Measurements from ENCODE around the gene AP1G2. TPM values are rescaled to one million over a fixed set of nuclear protein-coding genes. Genes with fewer than 3 reads are reported as not detected.

Gene AP1G2
- total RNA-seq, 1 experiment from 2014 or later = 155 TPM

GRCh38 chr14:23570806-23571483 is 3.4 kb upstream of the AP1G2 start:
- no peak overlapping the region for H3K4me2 ChIP-seq (ENCODE audit: low read length)
- H3K9me3 ChIP-seq (ENCODE audit: control insufficient read depth in 1 of 2, insufficient read depth in 1 of 2, low read depth in 1 of 2, low read length in 2 of 2) = no peaks in the 10 kb centered on the region
- no peak for DNase-seq (ENCODE audit: low read depth, low spot score)
- POLR2A ChIA-PET = no interaction called here
- no peak overlapping the region for H3K27ac ChIP-seq (ENCODE audit: low read depth, low read length)
- H3K9ac ChIP-seq (ENCODE audit: low read length) = no peak overlapping the region
- H4K20me1 ChIP-seq (ENCODE audit: insufficient read depth) = no peaks in the 10 kb centered on the region
- H3K27me3 ChIP-seq (ENCODE audit: insufficient read depth, low read length) = no peaks in the 10 kb centered on the region
- no peaks in the 10 kb centered on the region for H3K9me2 ChIP-seq (ENCODE audit: insufficient read depth)
- H3K36me3 ChIP-seq (ENCODE audit: control insufficient read depth in 1 of 2, insufficient read depth in 2 of 2, low read length in 2 of 2) = no peaks in the 10 kb centered on the region; a peak in 1 of 4 replicates
- H3K4me1 ChIP-seq (ENCODE audit: control insufficient read depth in 1 of 2, insufficient read depth in 2 of 2, low read length in 2 of 2) = peaks cover 26 to 34% of the 10 kb centered on the region in 2 experiments
- peaks cover 10% of the 10 kb centered on the region; the same call in 1 of the 2 replicates for H3K79me2 ChIP-seq (ENCODE audit: insufficient read depth, low read length)
- TF ChIP-seq ZFX (IDR thresholded peaks at IDR 0.05) (no peak), CEBPB (IDR thresholded peaks at IDR 0.05; ENCODE audit: low read depth) (no peak)
- no TSS peak for BruUV-seq (replicated peaks)
- CTCF ChIA-PET = interaction anchor here (1.3 kb wide), 1 partner anchor 18 kb away, joined by 3 read pairs; no protein-coding TSS in a partner anchor
- no peak overlapping the region for H3K4me3 ChIP-seq (replicated peaks in 1 of 2; ENCODE audit: low read depth in 1 of 2, low read length in 2 of 2)
- intact Hi-C loops (cut with micrococcal nuclease) = no loop called here
- RAD21 ChIA-PET (ENCODE audit: low non-redundant PET in 1 of 2, low total read pairs in 2 of 2, uncharacterized antibody in 2 of 2, unreplicated experiment in 2 of 2) = no interaction called here
- no peak for ATAC-seq
- no peak overlapping the region for H2AFZ ChIP-seq (ENCODE audit: low read depth, low read length, poor library complexity, severe bottlenecking)

GRCh38 chr14:23569443-23570151 is 2.0 kb upstream of the AP1G2 start:
- ChIA-PET POLR2A (no interaction called here), CTCF (interaction anchor here (1.2 to 3.6 kb wide), 3 partner anchors 11 to 19 kb away, joined by 5 to 21 read pairs (median 13); no protein-coding TSS in a partner anchor), RAD21 (ENCODE audit: low non-redundant PET in 1 of 2, low total read pairs in 2 of 2, uncharacterized antibody in 2 of 2, unreplicated experiment in 2 of 2) (no interaction called here)
- peak overlapping the region; percentile 50 for H3K27ac ChIP-seq (ENCODE audit: low read depth, low read length)
- peaks cover 0 to 6% of the 10 kb centered on the region in 2 experiments; a peak in 2 of 4 replicates for H3K36me3 ChIP-seq (ENCODE audit: control insufficient read depth in 1 of 2, insufficient read depth in 2 of 2, low read length in 2 of 2)
- ATAC-seq = peak; percentile 60
- no TSS peak for BruUV-seq (replicated peaks)
- no peaks in the 10 kb centered on the region for H3K9me2 ChIP-seq (ENCODE audit: insufficient read depth)
- peaks cover 10% of the 10 kb centered on the region; the same call in 1 of the 2 replicates for H3K79me2 ChIP-seq (ENCODE audit: insufficient read depth, low read length)
- H3K9me3 ChIP-seq (ENCODE audit: control insufficient read depth in 1 of 2, insufficient read depth in 1 of 2, low read depth in 1 of 2, low read length in 2 of 2) = no peaks in the 10 kb centered on the region
- H4K20me1 ChIP-seq (ENCODE audit: insufficient read depth) = no peaks in the 10 kb centered on the region
- H3K27me3 ChIP-seq (ENCODE audit: insufficient read depth, low read length) = no peaks in the 10 kb centered on the region
- TF ChIP-seq SIN3A (IDR thresholded peaks at IDR 0.05; ENCODE audit: low read depth) = no peak
- TF ChIP-seq CTCF (IDR thresholded peaks at IDR 0.05 in 2 of 3, conservative IDR thresholded peaks at IDR 0.05 in 1 of 3; ENCODE audit: borderline replicate concordance in 1 of 3, insufficient read depth in 1 of 3, low read depth in 2 of 3, low read length in 2 of 3) = peak in 2 of 3 experiments; percentile 31 to 38; a peak in 4 of 6 replicates
- H3K4me2 ChIP-seq (ENCODE audit: low read length) = peak overlapping the region; percentile 89
- peak; percentile 58 for DNase-seq (ENCODE audit: low read depth, low spot score)
- peaks cover 26 to 34% of the 10 kb centered on the region in 2 experiments for H3K4me1 ChIP-seq (ENCODE audit: control insufficient read depth in 1 of 2, insufficient read depth in 2 of 2, low read length in 2 of 2)
- H2AFZ ChIP-seq (ENCODE audit: low read depth, low read length, poor library complexity, severe bottlenecking) = no peak overlapping the region
- H3K9ac ChIP-seq (ENCODE audit: low read length) = peak overlapping the region; percentile 80; the same call in 1 of the 2 replicates
- H3K4me3 ChIP-seq (replicated peaks in 1 of 2; ENCODE audit: low read depth in 1 of 2, low read length in 2 of 2) = no peak overlapping the region
- intact Hi-C loops (cut with micrococcal nuclease) = no loop called here
